Brain microvascular endothelial cell (primary cell): ENCODE data around the gene LAMP1.

Source experiments
- DNase-seq: peaks from one replicate; pipeline ENCODE4 v3.0.0-alpha.2; 2020
- H3K27ac ChIP-seq: fragments of 250-450 bp; sonication (Bioruptor Pico); 2 replicates; pipeline ENCODE4 v1.5.1; 2020; ENCODE audit warnings: mild to moderate bottlenecking, moderate library complexity
- H3K27me3 ChIP-seq: fragments of 250-450 bp; sonication (Bioruptor Pico); replicated peaks from 2 replicates; pipeline ENCODE4 v1.5.1; 2020; ENCODE audit warnings: mild to moderate bottlenecking
- H3K36me3 ChIP-seq: fragments of 250-450 bp; sonication (Bioruptor Pico); replicated peaks from 2 replicates; pipeline ENCODE4 v1.5.1; 2020; ENCODE audit warnings: mild to moderate bottlenecking
- H3K4me3 ChIP-seq: 2 replicates; pipeline ENCODE4 v1.5.1; 2011; ENCODE audit warnings: low read depth, mild to moderate bottlenecking, control low read depth, low read length, moderate library complexity
- CTCF ChIP-seq: IDR thresholded peaks from 2 replicates; pipeline ENCODE4 v1.5.1; 2011; ENCODE audit warnings: low read depth, mild to moderate bottlenecking, moderate library complexity, low read length, control low read depth, inconsistent platforms; ENCODE audit errors: missing control alignments
- in situ Hi-C: cut with HindIII; loops from 2 replicates; pipeline ENCODE4 v1.10.0; 2017; ENCODE audit warnings: low sequenced_read_pairs, low pct_ligation_motif_present

LAMP1 gene

GRCh38 chr13:113327766-113328471 is 30.9 kb downstream of the LAMP1 start:
- TF ChIP-seq CTCF, result no peak
- in situ Hi-C loops, result no loop called here

GRCh38 chr13:113328851-113329250 is 31.8 kb downstream of the LAMP1 start:
- Histone ChIP-seq H3K27me3 (no peaks in the 10 kb centered on the region), H3K36me3 (peaks cover under 1% of the 10 kb centered on the region), H3K4me3 (no peak overlapping the region), H3K27ac (no peak overlapping the region)
- in situ Hi-C loops, result no loop called here
- TF ChIP-seq CTCF, result no peak
- DNase-seq, result no peak

More at GRCh38 chr13:113327766-113328471, 30.9 kb downstream of the LAMP1 start:
- peaks cover 5% of the 10 kb centered on the region for H3K36me3 ChIP-seq
- no peak overlapping the region for H3K4me3 ChIP-seq
- no peak for DNase-seq
- H3K27me3 ChIP-seq, result no peaks in the 10 kb centered on the region
- no peak overlapping the region for H3K27ac ChIP-seq

- no peaks in the 10 kb centered on the region for H3K36me3 ChIP-seq
- TF ChIP-seq CTCF, result no peak
Observed at GRCh38 chr13:113329656-113330312, 32.7 kb downstream of the LAMP1 start.

GRCh38 chr13:113332615-113333014 is 35.6 kb downstream of the LAMP1 start:
- no peaks in the 10 kb centered on the region for H3K36me3 ChIP-seq
- H3K27ac ChIP-seq, result no peak overlapping the region
- no peak overlapping the region for H3K4me3 ChIP-seq
- DNase-seq, result no peak
- in situ Hi-C loops, result no loop called here
- no peaks in the 10 kb centered on the region for H3K27me3 ChIP-seq
- no peak for TF ChIP-seq CTCF

More at GRCh38 chr13:113329656-113330312, 32.7 kb downstream of the LAMP1 start:
- no peak for DNase-seq
- H3K4me3 ChIP-seq, result no peak overlapping the region
- no peak overlapping the region for H3K27ac ChIP-seq
- no peaks in the 10 kb centered on the region for H3K27me3 ChIP-seq
- in situ Hi-C loops, result no loop called here

GRCh38 chr13:113333076-113333475 is 36.0 kb downstream of the LAMP1 start:
- no peak for DNase-seq
- Histone ChIP-seq H3K27me3 (no peaks in the 10 kb centered on the region), H3K4me3 (no peak overlapping the region), H3K27ac (no peak overlapping the region), H3K36me3 (no peaks in the 10 kb centered on the region)
- in situ Hi-C loops, result no loop called here
- TF ChIP-seq CTCF, result no peak

GRCh38 chr13:113337556-113337955 is 40.5 kb downstream of the LAMP1 start:
- Histone ChIP-seq H3K27ac (no peak overlapping the region), H3K4me3 (no peak overlapping the region), H3K27me3 (no peaks in the 10 kb centered on the region), H3K36me3 (no peaks in the 10 kb centered on the region)
- in situ Hi-C loops, result no loop called here
- no peak for TF ChIP-seq CTCF
- DNase-seq, result no peak
